Stimulated activated CD4-positive, alpha-beta T cell treated with anti-CD3 and anti-CD28 coated beads, Interleukin-4, amount 100 ng/mL, for 4 hours (primary cell): ENCODE measurements around the gene NUP210L.
"Not testable (repeated sequence)": the region's sequence is repeated elsewhere in the genome, so short reads cannot be mapped to it uniquely, and the experiment has no call there.

Experiments
- DNase-seq, 2 experiments: peaks; one replicate each; pipeline ENCODE4 v3.0.0-alpha.2; 2020

The NUP210L gene

GRCh38 chr1:154094411-154094810 lies 60.5 kb downstream of the NUP210L start:
- no peak for DNase-seq

GRCh38 chr1:154093699-154094098 lies 61.2 kb downstream of the NUP210L start:
- no peak for DNase-seq

GRCh38 chr1:154091706-154092105 lies 63.2 kb downstream of the NUP210L start:
- no peak for DNase-seq

- DNase-seq: no peak
Observed at GRCh38 chr1:154087574-154087973, 67.3 kb downstream of the NUP210L start.

- DNase-seq: not testable (repeated sequence)
Observed at GRCh38 chr1:154083057-154083456, 71.8 kb downstream of the NUP210L start.

GRCh38 chr1:154081386-154082126 lies 73.3 kb downstream of the NUP210L start:
- no peak for DNase-seq

- DNase-seq: no peak
Observed at GRCh38 chr1:154076413-154076812, 78.5 kb downstream of the NUP210L start.

GRCh38 chr1:154075746-154076145 lies 79.1 kb downstream of the NUP210L start:
- no peak for DNase-seq

- DNase-seq: no peak
Observed at GRCh38 chr1:154062309-154062708, 92.6 kb downstream of the NUP210L start.

GRCh38 chr1:154047436-154047835 lies 107.4 kb downstream of the NUP210L start:
- DNase-seq: not testable (repeated sequence)

GRCh38 chr1:154033697-154034096 lies 121.2 kb downstream of the NUP210L start:
- not testable (repeated sequence) for DNase-seq

GRCh38 chr1:154019940-154020339 lies 134.9 kb downstream of the NUP210L start:
- DNase-seq: no peak

GRCh38 chr1:154019269-154019668 lies 135.6 kb downstream of the NUP210L start:
- DNase-seq: no peak

- DNase-seq: no peak
Observed at GRCh38 chr1:154014154-154014907, 140.5 kb downstream of the NUP210L start.

- DNase-seq: not testable (repeated sequence)
Observed at GRCh38 chr1:154012543-154012942, 142.3 kb downstream of the NUP210L start.

- DNase-seq: no peak
Observed at GRCh38 chr1:154012129-154012528, 142.7 kb downstream of the NUP210L start.

GRCh38 chr1:154006136-154006535 lies 148.7 kb downstream of the NUP210L start:
- no peak for DNase-seq

- DNase-seq: no peak
Observed at GRCh38 chr1:154000420-154000819, 154.5 kb downstream of the NUP210L start.

GRCh38 chr1:153996882-153997281 lies 158.0 kb downstream of the NUP210L start:
- DNase-seq: not testable (repeated sequence)

GRCh38 chr1:153995640-153996039 lies 159.2 kb downstream of the NUP210L start:
- no peak for DNase-seq

- no peak for DNase-seq
Observed at GRCh38 chr1:153995202-153995601, 159.7 kb downstream of the NUP210L start.

- DNase-seq: no peak
Observed at GRCh38 chr1:153991806-153992205, 163.1 kb downstream of the NUP210L start.

- no peak for DNase-seq
Observed at GRCh38 chr1:153991151-153991630, 163.7 kb downstream of the NUP210L start.
